Activated CD8-positive, alpha-beta memory T cell treated with anti-CD3 and anti-CD28 coated beads for 4 hours (primary cell): ENCODE data around the gene BMAL1.
"Not testable (repeated sequence)": the region's sequence is repeated elsewhere in the genome, so short reads cannot be mapped to it uniquely, and the experiment has no call there.

ENCODE experiments used
- DNase-seq, 2 donors: peaks; one replicate each; pipeline ENCODE4 v3.0.0-alpha.2; 2020; ENCODE audit warnings: low read depth in 2 of 2

Gene BMAL1

GRCh38 chr11:13380731-13381130, 103.1 kb downstream of the BMAL1 start:
- no peak for DNase-seq

- DNase-seq: no peak
Measured at GRCh38 chr11:13382751-13383150, 105.2 kb downstream of the BMAL1 start.

GRCh38 chr11:13384908-13385640, 107.5 kb downstream of the BMAL1 start:
- DNase-seq: no peak

- DNase-seq: no peak
Measured at GRCh38 chr11:13386567-13386966, 109.0 kb downstream of the BMAL1 start.

GRCh38 chr11:13388741-13389140, 111.2 kb downstream of the BMAL1 start:
- DNase-seq: no peak

GRCh38 chr11:13391217-13391616, 113.6 kb downstream of the BMAL1 start:
- no peak for DNase-seq

- not testable (repeated sequence) for DNase-seq
Measured at GRCh38 chr11:13398335-13398734, 120.7 kb downstream of the BMAL1 start.

- DNase-seq: no peak
Measured at GRCh38 chr11:13405220-13405619, 127.6 kb downstream of the BMAL1 start.

- DNase-seq: no peak
Measured at GRCh38 chr11:13415201-13415600, 137.6 kb downstream of the BMAL1 start.

GRCh38 chr11:13421561-13421960, 144.0 kb downstream of the BMAL1 start:
- no peak for DNase-seq

GRCh38 chr11:13423372-13423771, 145.8 kb downstream of the BMAL1 start:
- no peak for DNase-seq

GRCh38 chr11:13427440-13427839, 149.8 kb downstream of the BMAL1 start:
- no peak for DNase-seq

- DNase-seq: no peak
Measured at GRCh38 chr11:13429288-13429687, 151.7 kb downstream of the BMAL1 start.

- no peak for DNase-seq
Measured at GRCh38 chr11:13429836-13430235, 152.2 kb downstream of the BMAL1 start.

GRCh38 chr11:13433437-13433836, 155.8 kb downstream of the BMAL1 start:
- DNase-seq: no peak

GRCh38 chr11:13434247-13435205, 156.9 kb downstream of the BMAL1 start:
- no peak for DNase-seq

GRCh38 chr11:13436836-13437235, 159.2 kb downstream of the BMAL1 start:
- not testable (repeated sequence) for DNase-seq
